HPDE6-E6E7 (cell line): ENCODE measurements around the gene ZNF317.

Experiments used
- DNase-seq: peaks from one replicate; pipeline ENCODE4 v3.0.0; 2011; ENCODE audit warnings: missing footprints; ENCODE audit errors: extremely low spot score

The ZNF317 gene

DNA sequence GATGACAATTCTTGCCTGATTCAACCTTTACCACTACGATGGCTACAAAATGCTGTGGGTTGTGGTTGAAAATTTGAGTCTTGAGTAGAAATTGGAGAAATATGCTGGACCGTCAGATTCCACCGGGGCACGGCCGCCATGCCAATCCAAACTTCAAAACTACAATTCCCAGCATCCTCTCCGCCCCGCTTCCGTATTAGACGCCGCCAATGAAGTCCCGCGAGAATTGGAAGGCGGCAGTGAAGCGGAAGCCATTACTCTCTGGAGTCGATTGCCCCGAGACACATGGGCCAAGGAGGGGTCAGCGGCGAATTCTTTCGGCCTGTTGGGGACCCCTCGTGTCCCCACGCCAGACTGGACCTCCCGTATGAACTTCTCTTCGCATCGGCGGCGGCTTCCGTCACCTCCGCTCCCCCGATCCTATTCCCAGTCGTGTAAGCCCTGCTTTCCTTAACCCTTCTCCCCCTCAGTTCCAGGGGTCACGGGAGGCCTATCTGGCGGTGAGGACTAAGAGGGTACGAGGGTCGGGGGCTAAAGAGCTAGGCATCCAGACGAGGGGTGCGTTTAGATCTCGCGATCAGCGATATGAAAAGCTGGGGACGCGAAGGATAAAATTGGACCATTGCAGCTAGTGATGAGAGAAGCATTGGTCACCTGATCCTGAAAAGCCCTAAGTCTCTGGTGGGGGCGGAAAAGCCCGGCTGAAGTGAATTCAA lies at the start of gene ZNF317:
ZNF317 (plus strand) TSS at position 239 of the 716 bp plus-strand sequence. CDS start 15,620 bp downstream, outside the sequence.
- peak; percentile 86 for DNase-seq

DNA sequence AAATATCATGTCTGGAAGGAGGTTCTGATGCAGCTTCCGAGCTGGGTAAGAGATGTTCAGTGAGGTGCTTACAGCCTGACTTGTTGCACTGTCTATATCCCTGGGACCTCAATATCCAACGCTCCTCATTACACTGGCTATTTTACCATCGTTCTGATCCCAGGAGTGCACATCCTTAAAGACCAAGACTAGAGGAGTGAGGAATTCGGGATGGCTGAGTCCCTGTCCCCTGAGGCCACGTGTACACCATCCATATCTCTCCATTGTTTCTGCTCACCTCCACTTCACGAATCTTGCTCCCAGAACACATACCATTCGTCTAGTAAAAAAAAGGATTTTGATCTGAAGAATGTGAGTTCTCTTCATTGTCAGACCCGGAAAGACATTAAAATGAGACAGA lies 32.8 kb upstream of the ZNF317 start, which contains the start of gene OR7G2:
OR7G2 (minus strand) TSS at position 101 of the 400 bp plus-strand sequence. CDS start 4,232 bp downstream, outside the sequence.
- DNase-seq, result no peak

DNA sequence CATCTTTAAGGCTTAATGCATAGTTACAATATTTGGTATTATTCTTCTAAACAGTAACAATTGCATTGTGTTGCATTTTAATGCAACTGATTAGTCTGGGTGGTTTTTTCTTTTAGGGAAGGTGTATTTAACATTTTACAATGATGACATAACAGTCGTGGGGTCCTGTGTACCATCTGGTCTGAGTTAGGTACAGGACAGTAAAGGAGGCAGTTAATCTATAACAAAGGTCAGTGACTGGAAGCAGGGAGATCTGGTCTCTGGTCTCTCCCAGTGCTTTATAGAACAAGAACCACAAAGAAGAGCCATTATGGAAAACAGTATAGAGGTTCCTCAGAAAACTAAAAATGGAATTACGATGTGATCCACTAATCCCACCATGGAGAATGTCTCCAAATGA lies 30.2 kb upstream of the ZNF317 start:
- DNase-seq, result no peak

DNA sequence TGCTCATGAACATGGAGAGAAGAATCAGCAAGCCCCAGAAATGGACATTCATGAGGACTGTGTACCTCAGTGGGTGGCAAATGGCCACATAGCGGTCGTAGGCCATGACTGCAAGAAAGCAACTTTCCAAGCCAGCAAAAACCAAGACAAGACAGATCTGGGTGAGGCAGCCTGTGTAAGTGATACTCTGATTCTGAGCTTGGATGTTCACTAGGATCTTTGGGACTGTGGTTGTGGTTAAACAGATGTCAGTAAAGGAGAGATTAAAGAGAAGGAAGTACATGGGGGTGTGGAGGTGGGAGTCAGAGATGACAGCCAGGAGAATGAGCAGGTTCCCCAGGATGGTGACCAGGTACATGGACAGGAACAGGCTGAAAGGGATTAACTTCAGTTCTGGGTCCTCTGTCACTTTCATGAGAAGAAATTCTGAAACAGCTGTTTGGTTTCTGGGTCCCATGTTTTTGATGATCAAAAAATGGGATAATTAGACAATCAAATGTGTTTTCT lies 24.8 kb upstream of the ZNF317 start, which contains the start of gene OR7G1:
OR7G1 (minus strand) TSS at position 457 of the 507 bp plus-strand sequence; CDS start at position 457, 0 bp downstream.
- DNase-seq, result no peak

DNA sequence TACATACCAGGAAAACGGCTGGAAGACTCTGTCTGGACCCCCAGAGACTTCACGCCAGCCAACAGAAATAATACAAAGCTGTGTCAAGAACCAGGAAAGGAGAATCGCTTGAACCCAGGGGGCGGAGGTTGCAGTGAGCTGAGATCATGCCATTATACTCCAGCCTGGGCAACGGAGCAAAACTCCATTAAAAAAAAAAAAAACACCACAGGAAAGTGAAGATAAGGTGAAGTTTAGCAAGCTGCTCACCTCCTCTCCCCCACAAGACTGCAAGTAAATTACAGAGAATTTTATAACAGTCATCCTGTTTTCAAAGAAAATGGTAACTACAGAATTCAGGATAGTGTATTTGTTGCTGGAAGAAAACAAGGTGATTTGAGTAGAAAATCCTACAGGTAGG lies 23.6 kb upstream of the ZNF317 start:
- DNase-seq, result no peak

DNA sequence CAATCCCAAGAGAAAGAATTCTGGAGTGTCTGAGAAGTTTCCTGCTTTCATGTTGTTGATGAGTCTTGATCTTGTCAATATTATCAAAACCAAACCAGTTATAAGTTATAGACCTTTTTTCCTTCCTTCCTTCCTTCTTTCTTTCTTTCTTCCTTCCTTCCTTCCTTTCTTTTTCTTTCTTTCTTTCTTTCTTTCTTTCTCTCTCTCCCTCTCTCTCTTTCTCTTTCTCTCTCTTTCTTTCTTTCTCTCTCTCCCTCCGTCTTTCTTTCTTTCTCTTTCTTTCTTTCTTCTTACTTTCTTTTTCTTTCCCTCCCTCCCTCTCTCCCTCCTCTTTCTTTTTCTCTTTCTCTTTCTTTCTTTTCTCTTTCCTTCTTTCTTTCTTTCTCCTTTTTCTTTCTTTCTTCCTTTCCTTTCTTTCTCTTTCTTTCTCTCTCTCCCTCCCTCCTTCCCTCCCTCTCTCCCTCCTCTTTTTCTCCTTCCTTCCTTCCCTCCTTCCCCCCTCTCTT lies 13.2 kb upstream of the ZNF317 start, which contains the start of gene OR7G3:
OR7G3 (minus strand) TSS at position 51 of the 506 bp plus-strand sequence; CDS start at position 51, 0 bp downstream.
- DNase-seq, result no peak

DNA sequence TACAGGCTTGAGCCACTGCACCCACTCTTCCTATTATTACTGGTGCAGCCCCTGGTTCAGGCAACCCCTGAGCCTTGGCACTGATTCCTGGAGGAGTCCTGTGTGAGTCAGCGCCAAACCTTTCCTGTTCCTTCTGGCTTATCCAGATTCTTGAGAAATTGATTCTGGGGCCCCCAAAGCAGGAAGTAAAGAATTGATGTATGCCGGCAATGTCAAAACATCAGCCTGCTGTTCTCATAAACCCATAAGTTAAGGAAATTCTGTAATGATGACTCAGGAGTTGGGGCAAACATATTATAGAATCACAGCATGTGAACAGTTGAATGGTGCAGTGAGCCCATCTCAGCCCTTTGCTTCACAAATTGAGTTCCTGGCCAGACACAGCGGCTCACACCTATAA lies 12.0 kb upstream of the ZNF317 start:
- peak; percentile 87 for DNase-seq

DNA sequence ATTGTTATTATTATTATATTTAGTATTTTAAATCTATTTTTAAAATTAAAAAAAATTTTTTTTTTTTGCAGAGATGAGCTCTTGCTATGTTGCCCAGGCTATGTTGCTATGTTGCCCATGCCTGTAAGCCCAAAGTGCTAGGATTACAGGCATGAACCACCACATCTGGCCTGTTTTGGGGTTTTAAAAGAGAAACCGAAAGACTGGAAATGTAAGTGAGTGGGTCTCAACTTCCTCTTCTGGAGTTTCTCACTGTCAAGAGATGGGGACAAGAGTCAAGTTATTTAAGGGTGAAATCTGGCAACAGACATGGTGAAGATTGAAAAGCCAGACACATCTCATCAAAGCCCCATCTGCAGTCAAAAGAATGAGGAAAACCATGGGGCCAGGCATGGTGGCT lies 9.2 kb upstream of the ZNF317 start:
- DNase-seq, result no peak

DNA sequence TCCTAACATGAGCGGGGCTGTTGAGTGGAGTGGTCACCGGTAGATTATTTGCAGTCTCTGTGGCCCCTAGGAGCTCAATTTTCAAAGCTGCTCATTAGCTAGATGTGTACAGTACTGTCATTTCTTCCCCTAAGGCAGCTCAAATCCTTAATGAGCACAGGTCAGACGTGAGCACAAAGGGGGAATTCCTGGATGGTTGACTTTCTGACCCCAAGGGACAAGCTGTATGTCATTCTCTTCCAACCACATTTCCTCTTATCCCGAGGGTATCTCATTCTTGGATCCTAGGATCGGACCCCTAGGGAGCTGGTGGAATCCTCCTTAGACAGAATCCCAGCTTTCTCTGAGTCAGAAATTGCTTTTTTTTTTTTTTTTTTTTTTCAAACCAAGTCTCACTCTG lies 7.8 kb upstream of the ZNF317 start:
- DNase-seq, result no peak

DNA sequence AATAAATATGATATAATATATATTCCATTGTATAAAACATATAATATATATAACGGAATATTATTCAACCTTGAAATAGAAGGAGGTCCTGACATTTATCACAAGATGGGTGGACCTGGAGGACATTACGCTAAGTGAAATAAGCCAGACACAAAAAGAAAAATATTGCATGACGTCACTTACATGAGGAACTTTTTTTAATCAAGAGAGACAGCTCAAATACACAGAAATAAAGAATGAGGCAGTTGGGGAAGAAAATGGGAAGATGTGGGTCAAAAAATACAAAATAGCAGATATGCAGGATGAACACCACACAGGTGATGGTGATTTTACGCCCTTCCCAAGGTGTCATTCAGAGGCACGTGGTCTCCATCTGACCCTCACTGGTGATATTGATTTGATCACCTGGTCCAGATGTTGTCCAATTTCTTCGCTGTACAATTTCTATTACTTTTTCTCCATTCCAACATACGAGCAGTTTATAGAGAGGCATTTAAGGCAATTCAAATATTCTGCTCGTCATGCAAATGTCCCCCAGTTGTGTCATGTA lies 513 bp upstream of the ZNF317 start:
- no peak for DNase-seq

DNA sequence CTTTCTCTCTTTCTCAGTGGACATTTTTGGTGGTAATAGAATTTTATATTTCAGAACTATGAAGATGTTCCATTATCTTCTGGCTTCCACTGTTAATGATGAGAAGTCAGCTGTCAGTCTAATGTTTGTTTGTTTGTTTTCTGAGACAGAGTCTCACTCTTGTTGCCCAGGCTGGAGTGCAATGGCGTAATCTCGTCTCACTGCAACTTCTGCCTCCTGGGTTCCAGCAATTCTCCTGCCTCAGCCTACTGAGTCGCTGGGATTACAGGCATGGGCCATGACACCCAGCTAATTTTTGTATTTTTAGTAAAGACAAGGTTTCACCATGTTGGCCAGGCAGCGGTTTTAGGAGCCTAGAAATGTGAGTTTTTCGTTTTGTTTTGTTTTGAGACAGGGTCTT lies 4.7 kb downstream of the ZNF317 start:
- no peak for DNase-seq

DNA sequence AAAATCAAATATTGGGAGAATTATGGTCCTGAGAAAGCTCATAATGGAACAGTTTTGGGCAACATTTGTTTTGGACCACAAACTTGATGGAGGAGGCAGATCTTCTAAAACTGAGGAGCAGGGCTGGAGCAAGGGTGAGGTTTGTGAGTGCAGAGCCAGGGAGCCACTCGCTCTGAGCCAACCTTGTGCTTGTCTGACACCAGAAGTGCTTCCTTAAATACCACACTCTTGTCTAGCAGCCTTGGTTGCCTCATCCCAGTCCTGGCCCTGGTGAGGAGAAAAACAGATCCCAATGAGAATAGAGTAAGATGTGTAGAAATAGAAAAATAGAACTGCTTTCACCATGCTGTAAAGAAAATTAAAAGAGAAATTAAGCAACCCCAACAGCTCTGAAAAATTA lies 6.7 kb downstream of the ZNF317 start:
- DNase-seq, result no peak

DNA sequence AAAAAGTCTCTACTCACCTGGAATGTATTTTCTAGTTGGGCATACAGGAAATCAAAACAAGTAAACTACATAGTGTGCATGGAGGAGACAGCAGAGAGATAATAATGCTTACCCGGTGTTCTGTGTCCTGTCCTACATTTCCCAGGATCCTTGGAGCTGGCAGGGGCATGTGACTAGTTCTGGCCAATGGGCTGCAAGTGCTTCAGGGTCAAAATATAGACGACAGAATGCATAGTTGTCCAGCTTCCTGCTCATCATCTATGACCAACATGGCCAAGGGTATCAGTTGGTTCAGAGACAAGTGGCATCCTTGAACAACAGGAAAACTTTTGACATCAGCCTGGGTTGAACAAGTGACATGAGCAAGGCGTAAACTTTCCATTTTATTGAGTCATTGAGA lies 8.5 kb downstream of the ZNF317 start:
- DNase-seq, result no peak

DNA sequence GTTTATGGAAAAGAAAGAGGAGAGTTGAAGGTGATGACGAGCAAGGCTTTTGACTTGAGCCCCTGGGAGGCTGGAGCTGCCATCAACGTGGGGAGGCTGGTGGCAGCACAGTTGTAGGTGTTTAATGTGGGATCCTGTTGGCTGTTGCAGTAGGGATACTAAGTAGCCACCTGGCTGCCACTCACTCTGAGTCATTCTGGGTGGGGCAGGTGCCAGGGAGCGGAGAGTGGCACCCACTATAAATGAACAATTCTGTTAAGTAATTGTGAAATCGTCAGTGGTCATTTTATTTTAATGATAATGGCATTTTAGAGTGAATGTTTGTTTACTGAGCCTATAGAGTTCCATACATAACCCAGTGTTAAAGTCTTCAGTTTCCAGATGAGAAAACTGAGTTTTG lies 9.8 kb downstream of the ZNF317 start:
- DNase-seq, result no peak

DNA sequence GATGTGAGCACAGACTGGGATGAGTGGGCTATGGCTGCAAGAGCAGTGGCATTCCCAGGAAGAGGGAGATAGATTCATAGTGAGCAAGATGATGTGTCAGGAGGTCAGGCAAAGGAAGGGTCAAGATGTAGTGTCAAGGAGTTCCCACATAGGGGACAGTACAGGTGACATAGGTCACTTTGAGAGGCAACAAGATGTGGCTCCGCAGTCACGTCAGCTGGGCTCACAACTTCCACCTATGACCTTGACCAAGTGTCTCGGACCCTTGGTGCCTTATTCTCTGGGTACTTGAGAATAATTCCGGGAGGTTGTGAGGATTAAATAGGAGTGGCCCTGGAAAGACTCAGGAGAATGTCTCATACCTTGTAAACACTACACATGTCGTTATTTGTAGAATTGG lies 10.5 kb downstream of the ZNF317 start:
- DNase-seq, result no peak

DNA sequence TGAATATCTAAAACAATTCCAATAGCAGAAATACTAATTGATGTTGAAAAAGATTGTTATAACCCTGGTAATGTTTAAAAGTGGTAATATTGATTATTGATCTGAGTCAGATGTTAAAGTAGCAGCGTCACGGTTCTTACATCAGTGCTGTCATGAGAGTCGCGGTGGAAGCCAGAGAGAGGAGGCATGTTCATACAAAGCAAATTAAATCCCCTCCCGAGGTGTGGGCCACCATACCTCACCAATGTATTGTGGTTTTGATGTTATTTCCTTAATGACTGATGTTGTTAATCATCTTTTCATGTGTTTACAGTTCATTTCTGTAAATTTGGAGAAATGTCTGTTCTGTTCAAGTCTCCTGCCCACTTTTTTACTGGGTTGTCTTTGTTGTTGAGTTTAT lies 11.2 kb downstream of the ZNF317 start:
- no peak for DNase-seq

DNA sequence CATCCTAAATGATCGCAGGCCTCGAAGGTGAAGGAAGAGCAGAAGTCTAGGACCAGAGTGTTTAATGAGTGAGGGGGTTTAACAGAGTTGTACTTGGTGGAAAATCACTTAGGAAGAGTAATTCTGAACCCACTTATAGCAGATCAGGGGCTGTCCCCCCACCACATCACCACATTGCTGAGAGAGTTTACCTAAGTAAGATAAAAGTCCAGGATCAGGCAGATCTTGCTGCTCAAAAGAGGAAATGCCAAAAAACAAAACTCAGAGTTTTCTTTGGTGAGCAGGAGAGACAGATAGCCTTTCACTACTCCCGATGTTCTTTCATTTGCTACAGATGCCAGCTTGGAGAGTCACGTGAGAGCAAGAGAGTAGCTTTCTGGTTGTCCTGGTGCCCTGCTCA lies 15.4 kb downstream of the ZNF317 start:
- DNase-seq, result no peak

DNA sequence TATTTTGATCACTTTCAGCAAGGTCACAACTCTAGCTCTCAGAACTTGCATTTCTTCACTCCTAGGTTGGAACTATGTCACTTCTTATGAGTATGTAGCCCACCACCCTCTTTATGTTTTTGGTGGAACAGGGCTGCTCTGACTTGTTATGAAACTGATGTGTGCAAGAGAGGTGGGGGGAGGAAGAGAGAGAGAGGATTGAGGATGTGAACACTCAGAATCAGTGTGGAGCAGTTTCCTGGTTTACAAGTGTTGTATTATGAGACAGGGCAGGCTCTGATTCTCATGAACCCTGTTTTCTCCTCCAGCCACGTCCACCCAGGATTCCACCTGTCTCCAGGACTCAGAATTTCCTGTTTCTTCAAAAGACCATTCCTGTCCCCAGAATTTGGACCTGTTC lies 16.1 kb downstream of the ZNF317 start:
- DNase-seq, result no peak

DNA sequence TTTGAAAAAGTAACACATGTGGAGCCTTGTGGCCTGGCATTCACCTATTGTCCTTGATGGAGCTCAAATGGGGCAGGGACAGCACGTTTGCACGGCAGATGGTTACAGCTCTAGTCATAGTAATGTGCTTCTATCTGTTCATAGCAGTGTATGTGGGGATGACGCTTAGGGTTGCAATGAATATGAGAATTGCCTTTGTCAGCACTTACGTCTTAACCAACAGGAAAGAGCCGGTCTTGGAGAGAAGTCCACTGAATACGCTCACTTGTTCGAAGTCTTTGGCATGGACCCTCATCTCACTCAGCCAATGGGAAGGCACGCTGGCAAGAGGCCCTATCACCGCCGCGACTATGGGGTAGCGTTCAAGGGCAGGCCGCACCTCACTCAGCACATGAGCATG lies 19.7 kb downstream of the ZNF317 start:
- DNase-seq, result no peak

DNA sequence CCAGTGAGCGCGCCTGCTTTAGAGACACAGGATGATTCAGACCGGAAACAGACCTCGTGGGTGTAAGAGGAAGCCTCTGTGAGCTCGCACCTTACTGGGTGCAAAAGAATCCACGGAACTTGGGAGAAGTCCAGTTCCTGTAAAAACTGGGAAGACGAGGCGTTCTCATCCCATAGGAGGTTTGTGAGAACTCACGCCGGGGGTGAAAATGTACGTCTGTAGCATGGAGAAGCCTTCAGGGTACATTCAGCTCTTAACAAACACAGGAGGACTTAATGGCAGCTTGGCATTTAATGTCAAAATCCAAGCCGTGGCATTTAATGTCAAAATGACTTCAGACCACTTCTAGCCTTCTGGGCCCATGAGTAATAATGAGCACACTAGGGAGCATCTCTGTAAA lies 21.2 kb downstream of the ZNF317 start:
- DNase-seq, result no peak

DNA sequence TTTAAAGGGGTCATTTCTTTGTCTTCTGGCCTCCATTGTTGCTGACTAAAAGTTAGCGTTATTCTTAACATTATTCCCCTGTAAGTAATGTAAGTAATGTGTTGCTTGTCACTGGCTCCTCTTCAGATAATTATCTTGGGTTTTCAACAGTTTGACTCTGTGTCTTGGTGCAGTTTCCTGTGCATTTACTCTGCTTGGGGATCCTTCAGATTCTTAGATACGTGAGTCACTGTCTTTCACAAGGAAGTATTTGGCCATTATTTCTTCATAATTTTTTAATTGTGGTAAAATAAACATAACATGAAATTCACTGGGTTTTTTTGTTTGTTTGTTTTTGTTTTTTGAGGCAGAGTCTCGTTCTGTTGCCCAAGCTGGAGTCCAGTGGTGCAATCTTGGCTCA lies 25.1 kb downstream of the ZNF317 start:
- DNase-seq, result no peak

DNA sequence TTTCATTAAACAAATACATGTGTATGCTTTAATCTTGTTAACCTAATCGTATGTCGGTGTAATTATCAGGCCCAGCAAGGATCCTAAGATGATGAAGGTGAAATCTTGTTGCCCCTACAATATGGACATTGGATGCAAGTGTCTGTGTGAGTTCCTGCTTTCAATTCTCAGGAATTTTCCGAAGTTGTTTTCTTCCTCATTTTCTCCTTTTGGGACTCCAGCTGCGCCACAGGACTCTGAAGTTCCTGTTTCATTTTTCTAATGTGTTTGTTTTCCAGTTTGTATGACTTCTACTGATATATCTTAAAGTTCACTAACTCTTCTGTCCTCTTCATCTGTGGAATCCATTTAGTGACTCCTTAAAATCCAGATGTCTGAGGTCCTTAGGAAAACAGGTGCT lies 26.6 kb downstream of the ZNF317 start:
- DNase-seq, result no peak

DNA sequence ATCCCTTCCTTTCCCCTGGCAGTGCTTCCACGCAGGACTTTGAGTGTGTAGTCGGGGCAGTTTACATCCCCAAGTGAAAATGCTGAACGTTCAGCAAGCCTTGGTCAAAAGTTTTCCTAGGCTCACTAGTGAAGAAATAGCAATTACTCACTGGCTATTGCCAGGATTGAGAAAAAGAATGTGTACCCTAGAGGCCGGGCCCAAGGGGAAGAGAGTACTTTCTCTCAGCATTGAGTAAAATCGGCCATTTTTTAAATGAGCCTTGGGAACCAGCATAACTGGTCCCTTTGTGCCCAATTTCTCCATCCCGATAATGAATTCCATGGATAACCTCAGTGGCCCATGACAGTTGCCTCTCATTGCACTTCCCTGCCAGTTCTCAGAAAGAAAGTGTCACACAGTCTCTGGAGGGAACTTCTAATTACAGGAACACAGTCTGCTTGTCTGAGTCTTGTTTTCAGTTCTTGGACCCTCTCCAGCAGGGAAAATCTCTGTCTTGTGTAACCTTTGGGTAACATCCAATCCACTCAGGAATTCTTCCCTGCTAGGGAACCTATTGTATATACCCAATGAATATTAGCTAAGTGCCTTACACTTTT lies 31.3 kb downstream of the ZNF317 start:
- DNase-seq, result no peak
